K562 (cell line): ENCODE results near the gene NEDD4. TPM values are rescaled to one million over a fixed set of nuclear protein-coding genes. Genes with fewer than 3 reads are reported as not detected.

Experiments
- ATAC-seq: fragments of 200-7000 bp; cut with Tn5 transposase; 3 replicates; pipeline ENCODE4 v1.9.1; 2020; ENCODE audit warnings: moderate library complexity
- BruUV-seq: library from RNA; stranded (reverse); fragments of 400-500 nt; replicated peaks from 2 replicates; lab custom pipeline; 2021; lab: Mats Ljungman, UMichigan
- CTCF ChIA-PET: fragments of 300-600 bp; formaldehyde crosslinking; extraction: SDS; loops from one replicate; lab custom pipeline; 2021; ENCODE audit warnings: low intra/inter-chr PET ratio; lab: Yijun Ruan, JAX
- POLR2A ChIA-PET: fragments of 300-600, 350-650 bp; sonication (Branson Sonifier 250); formaldehyde crosslinking; extraction: SDS; loops from one replicate; lab custom pipeline; 2021; ENCODE audit warnings: antibody characterized with exemption, inconsistent platforms; lab: Yijun Ruan, JAX
- DNase-seq, 4 experiments: peaks; one replicate each; pipeline versions ENCODE4 v3.0.0 to v3.0.0-alpha.2; 2011 to 2018; ENCODE audit warnings: low spot score in 3 of 4, mixed read lengths in 3 of 4; ENCODE audit errors: extremely low read depth in 1 of 4
- FAIRE-seq: peaks from 2 replicates; lab custom pipeline; 2011; peaks lifted over from hg19 to GRCh38; lab: Jason Lieb, UNC
- H2AFZ ChIP-seq: 2 replicates; pipeline ENCODE4 v1.6.0; 2011; ENCODE audit warnings: low read depth, low read length, control low read depth, inconsistent platforms
- H3K27ac ChIP-seq: fragments of 200-600 bp; 3 replicates; pipeline ENCODE4 v1.8.0; 2011; ENCODE audit warnings: low read depth, mild to moderate bottlenecking, control low read depth, inconsistent platforms, low read length, moderate library complexity, mixed read lengths; ENCODE audit errors: extremely low read depth
- H3K27me3 ChIP-seq, 2 experiments: fragments of 300-600 bp in 1 of 2; 2 replicates in 1 of 2; 3 replicates in 1 of 2; pipeline versions ENCODE4 v1.6.0 to v1.8.0; 2011; ENCODE audit warnings: inconsistent platforms in 2 of 2, low read length in 2 of 2, mild to moderate bottlenecking in 1 of 2, mixed read lengths in 1 of 2, moderate library complexity in 1 of 2; ENCODE audit not compliant: control insufficient read depth in 2 of 2, insufficient read depth in 2 of 2
- H3K36me3 ChIP-seq: fragments of 300-600 bp; 3 replicates; pipeline ENCODE4 v1.8.0; 2011; ENCODE audit warnings: mild to moderate bottlenecking, low read length, inconsistent platforms; ENCODE audit not compliant: control insufficient read depth, insufficient read depth
- H3K4me1 ChIP-seq, 2 experiments: fragments of 200-600 bp in 1 of 2; replicated peaks in 1 of 2; 2 replicates in 1 of 2; 3 replicates in 1 of 2; pipeline versions ENCODE4 v1.5.1 to v1.8.0; 2011; ENCODE audit warnings: inconsistent platforms in 2 of 2, low read length in 2 of 2, mild to moderate bottlenecking in 1 of 2, mixed read lengths in 1 of 2, moderate library complexity in 1 of 2; ENCODE audit not compliant: control insufficient read depth in 2 of 2, insufficient read depth in 2 of 2
- H3K4me2 ChIP-seq: 2 replicates; pipeline ENCODE4 v1.6.1; 2011; ENCODE audit warnings: low read length, control low read depth, inconsistent platforms, mixed read lengths; ENCODE audit not compliant: insufficient read depth
- H3K4me3 ChIP-seq: fragments of 200-600 bp; sonication (generic), shearing (Covaris generic); 2 replicates; pipeline ENCODE4 v1.5.1; 2016; ENCODE audit warnings: control low read depth, inconsistent platforms
- H3K79me2 ChIP-seq: fragments of 200-600 bp; 3 replicates; pipeline ENCODE4 v1.8.0; 2011; ENCODE audit warnings: low read length, inconsistent platforms; ENCODE audit not compliant: control insufficient read depth, insufficient read depth
- H3K9ac ChIP-seq, 2 experiments: 2 replicates each; pipeline versions ENCODE4 v1.6.0 to v1.6.1; 2011; ENCODE audit warnings: low read depth in 2 of 2, low read length in 2 of 2, control low read depth in 1 of 2, inconsistent platforms in 1 of 2, mild to moderate bottlenecking in 1 of 2, mixed read lengths in 1 of 2; ENCODE audit not compliant: insufficient read depth in 1 of 2
- H3K9me1 ChIP-seq: one replicate; pipeline ENCODE4 v1.6.0; 2011; ENCODE audit warnings: inconsistent platforms, mild to moderate bottlenecking, low read length, moderate library complexity; ENCODE audit not compliant: control insufficient read depth, insufficient read depth
- H3K9me3 ChIP-seq: replicated peaks from 2 replicates; pipeline ENCODE4 v1.5.1; 2011; ENCODE audit warnings: low read depth, low read length, inconsistent platforms; ENCODE audit not compliant: control insufficient read depth, insufficient read depth
- H4K20me1 ChIP-seq: replicated peaks from 2 replicates; pipeline ENCODE4 v1.6.1; 2011; ENCODE audit warnings: low read length, inconsistent platforms, mixed read lengths; ENCODE audit not compliant: control insufficient read depth, insufficient read depth
- FUS ChIP-seq: fragments of 200-400 bp; formaldehyde crosslinking; optimal IDR thresholded peaks from 2 replicates; pipeline ENCODE3; 2017; ENCODE audit warnings: low read depth, low read length
- KAT8 ChIP-seq: fragments of 450-650 bp; IDR thresholded peaks from 2 replicates; pipeline ENCODE4 v1.6.1; 2016; ENCODE audit warnings: low read depth, mild to moderate bottlenecking
- NCOA1 ChIP-seq: fragments of 450-650 bp; IDR thresholded peaks from 2 replicates; pipeline ENCODE4 v1.6.1; 2016; ENCODE audit warnings: low read depth
- NONO ChIP-seq, 2 experiments: fragments of 200-400 bp in 1 of 2; fragments of 450-650 bp in 1 of 2; formaldehyde crosslinking in 1 of 2; IDR thresholded peaks; 2 replicates each; pipeline ENCODE4 v1.6.1; 2017; ENCODE audit warnings: low read depth in 2 of 2, mild to moderate bottlenecking in 2 of 2, moderate library complexity in 2 of 2, low read length in 1 of 2
- NR2C2 ChIP-seq, 2 experiments: fragments of 200-800 bp in 1 of 2; sonication (Bioruptor generic) in 1 of 2; sonication (generic) in 1 of 2; formaldehyde crosslinking in 1 of 2; IDR thresholded peaks; 2 replicates each; pipeline versions ENCODE4 v1.6.1 to v1.8.0; 2016 to 2022; ENCODE audit warnings: mild to moderate bottlenecking in 1 of 2, missing compliant biosample characterization in 1 of 2, missing genetic modification characterization in 1 of 2, missing genetic modification reagents in 1 of 2
- PHF21A ChIP-seq: fragments of 450-650 bp; IDR thresholded peaks from 2 replicates; pipeline ENCODE4 v1.6.1; 2017; ENCODE audit warnings: low read depth, borderline replicate concordance
- PTBP1 ChIP-seq: fragments of 200-400 bp; formaldehyde crosslinking; IDR thresholded peaks from 2 replicates; pipeline ENCODE4 v1.6.1; 2017; ENCODE audit warnings: low read depth, low read length
- RBM22 ChIP-seq: fragments of 200-400 bp; formaldehyde crosslinking; IDR thresholded peaks from 2 replicates; pipeline ENCODE4 v1.6.1; 2018; ENCODE audit warnings: low read length, low read depth; ENCODE audit not compliant: poor library complexity, severe bottlenecking
- RFX1 ChIP-seq: fragments of 450-650 bp; IDR thresholded peaks from 2 replicates; pipeline ENCODE4 v1.6.1; 2016; ENCODE audit warnings: mild to moderate bottlenecking, moderate library complexity
- SAP30 ChIP-seq: fragments of 200-600 bp; sonication (generic); IDR thresholded peaks from 2 replicates; pipeline ENCODE4 v1.6.1; 2012; ENCODE audit warnings: borderline replicate concordance, low read depth, mild to moderate bottlenecking, moderate library complexity, low read length, control low read depth, inconsistent platforms; ENCODE audit not compliant: insufficient read depth, poor library complexity, severe bottlenecking
- XRCC4 ChIP-seq: IDR thresholded peaks from one replicate; pipeline ENCODE4 v1.6.1; 2011; ENCODE audit not compliant: insufficient read depth, insufficient read length; ENCODE audit errors: extremely low read depth
- ZEB2 ChIP-seq: fragments of 450-650 bp; IDR thresholded peaks from 2 replicates; pipeline ENCODE4 v1.6.1; 2016
- ZNF124 ChIP-seq: sonication (generic); formaldehyde crosslinking; IDR thresholded peaks from 2 replicates; pipeline ENCODE4 v1.8.1; 2022; ENCODE audit warnings: missing genetic modification reagents
- ZNF584 ChIP-seq: fragments of 200-800 bp; sonication (Bioruptor generic); IDR thresholded peaks from 2 replicates; pipeline ENCODE4 v1.6.1; 2016; ENCODE audit warnings: low read depth, mild to moderate bottlenecking, missing genetic modification characterization, missing compliant biosample characterization
- WGBS: fragments of 100-300 bp; shearing (Covaris generic); methylation state at CpG from one replicate; pipeline ENCODE4 v1.1.6; 2016; ENCODE audit warnings: low coverage, mixed read lengths; ENCODE audit not compliant: insufficient coverage; ENCODE audit errors: missing lambda C conversion rate; 5-methylcytosine and 5-hydroxymethylcytosine counted together
- in situ Hi-C: fragments of 300-500 bp; cut with MboI; formaldehyde crosslinking; loops from 4 replicates; pipeline ENCODE4 v1.15.0; 2018; ENCODE audit warnings: inconsistent platforms, mixed read lengths
- intact Hi-C: fragments of 100-400 bp; cut with micrococcal nuclease; formaldehyde crosslinking; loops from 2 replicates; pipeline ENCODE4 v1.14.2; 2022
- polyA plus RNA-seq, 8 experiments: library from polyadenylated mRNA; depleted of rRNA in 4 of 8; stranded (reverse) in 5 of 8; unstranded in 3 of 8; fragments of >200 nt; fragmentation: Nextera tagmentation in 2 of 8; fragmentation: Illumina TruSeq in 1 of 8; extraction: Ambion mirVana in 2 of 8; extraction: Trizol in 1 of 8; gene quantifications; 2 replicates each; pipeline versions ENCODE4 v1.2.1 to v1.2.3, GENCODE V29; 2011 to 2014; ENCODE audit warnings: inconsistent platforms in 1 of 8, missing spikeins in 1 of 8
- total RNA-seq, 7 experiments: library from RNA; depleted of rRNA in 6 of 7; stranded (reverse); fragments of >200 nt in 6 of 7; fragmentation: Illumina TruSeq in 2 of 7; extraction: Trizol in 2 of 7; gene quantifications; 2 replicates each; pipeline versions ENCODE4 v1.2.1 to v1.2.3, GENCODE V29; 2011 to 2021; ENCODE audit warnings: low replicate concordance in 1 of 7
- TF ChIP-seq, protein P1 (sequence below): fragments of 450-650 bp; IDR thresholded peaks from 2 replicates; pipeline ENCODE4 v1.6.1; 2016
- TF ChIP-seq, protein P2 (sequence below): fragments of 450-650 bp; formaldehyde crosslinking; conservative IDR thresholded peaks from 2 replicates; pipeline ENCODE4 v1.4.0; 2022; ENCODE audit warnings: mild to moderate bottlenecking, missing genetic modification characterization
- TF ChIP-seq, protein P3 (sequence below): IDR thresholded peaks from 2 replicates; pipeline ENCODE4 v1.6.1; 2016; ENCODE audit warnings: missing genetic modification characterization, missing compliant biosample characterization
- TF ChIP-seq, protein P4 (sequence below): sonication (generic); formaldehyde crosslinking; IDR thresholded peaks from 2 replicates; pipeline ENCODE4 v1.8.0; 2022; ENCODE audit warnings: mild to moderate bottlenecking, missing genetic modification reagents

NEDD4 gene
- total and polyA plus RNA-seq, 9 of the 15 experiments (the other 6 are each of a cell fraction or from before 2014, with no cell fraction given): 7.2 to 23.7 (median 17.3) TPM

DNA sequence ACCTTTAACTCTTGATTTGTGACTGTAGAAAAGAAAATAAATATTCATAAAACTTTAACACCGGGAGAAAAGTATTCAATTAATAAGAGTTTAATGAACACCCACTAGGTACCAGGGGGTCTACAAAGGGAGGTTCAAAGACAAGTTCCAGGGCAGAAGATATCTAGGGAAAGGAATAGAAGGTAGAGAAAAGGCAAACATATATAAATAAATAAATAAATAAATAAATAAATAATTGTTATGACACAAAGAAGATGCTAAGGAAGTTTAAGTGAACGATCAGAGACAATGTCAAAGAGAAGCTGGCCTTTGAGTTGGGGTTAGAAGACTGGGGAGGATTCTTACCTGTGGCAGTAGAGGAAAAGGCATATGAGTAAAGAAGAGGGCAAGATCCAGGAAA lies 123.8 kb downstream of the NEDD4 start (continued):
- TF ChIP-seq, protein P1, sequence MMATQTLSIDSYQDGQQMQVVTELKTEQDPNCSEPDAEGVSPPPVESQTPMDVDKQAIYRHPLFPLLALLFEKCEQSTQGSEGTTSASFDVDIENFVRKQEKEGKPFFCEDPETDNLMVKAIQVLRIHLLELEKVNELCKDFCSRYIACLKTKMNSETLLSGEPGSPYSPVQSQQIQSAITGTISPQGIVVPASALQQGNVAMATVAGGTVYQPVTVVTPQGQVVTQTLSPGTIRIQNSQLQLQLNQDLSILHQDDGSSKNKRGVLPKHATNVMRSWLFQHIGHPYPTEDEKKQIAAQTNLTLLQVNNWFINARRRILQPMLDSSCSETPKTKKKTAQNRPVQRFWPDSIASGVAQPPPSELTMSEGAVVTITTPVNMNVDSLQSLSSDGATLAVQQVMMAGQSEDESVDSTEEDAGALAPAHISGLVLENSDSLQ: no peak
- TF ChIP-seq NCOA1 (no peak), PTBP1 (no peak), PHF21A (no peak), SAP30 (no peak), RBM22 (no peak)
- TF ChIP-seq, protein P2, sequence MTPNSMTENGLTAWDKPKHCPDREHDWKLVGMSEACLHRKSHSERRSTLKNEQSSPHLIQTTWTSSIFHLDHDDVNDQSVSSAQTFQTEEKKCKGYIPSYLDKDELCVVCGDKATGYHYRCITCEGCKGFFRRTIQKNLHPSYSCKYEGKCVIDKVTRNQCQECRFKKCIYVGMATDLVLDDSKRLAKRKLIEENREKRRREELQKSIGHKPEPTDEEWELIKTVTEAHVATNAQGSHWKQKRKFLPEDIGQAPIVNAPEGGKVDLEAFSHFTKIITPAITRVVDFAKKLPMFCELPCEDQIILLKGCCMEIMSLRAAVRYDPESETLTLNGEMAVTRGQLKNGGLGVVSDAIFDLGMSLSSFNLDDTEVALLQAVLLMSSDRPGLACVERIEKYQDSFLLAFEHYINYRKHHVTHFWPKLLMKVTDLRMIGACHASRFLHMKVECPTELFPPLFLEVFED: no peak

DNA sequence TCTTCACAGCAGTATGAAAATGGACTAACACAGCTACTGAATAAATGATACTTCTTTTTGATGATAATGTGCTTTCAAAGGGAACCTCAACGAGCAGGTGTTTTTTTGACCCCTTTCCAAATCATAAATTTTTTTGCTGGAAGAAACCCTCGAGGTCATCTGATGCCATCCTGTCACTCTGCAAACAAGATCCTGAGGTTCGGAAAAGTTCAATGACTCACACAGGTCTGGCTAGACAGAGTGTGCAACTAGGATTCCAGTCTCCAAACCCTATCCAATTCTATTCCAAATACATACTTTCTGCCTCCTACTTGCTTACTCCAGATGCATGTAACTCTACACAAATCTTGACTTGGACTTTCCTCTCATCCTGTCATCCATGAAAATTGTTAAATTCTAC lies 124.7 kb downstream of the NEDD4 start:
- H3K4me2 ChIP-seq: no peak overlapping the region
- in situ Hi-C loops: no loop called here
- DNase-seq: no peak
- H3K4me1 ChIP-seq: no peaks in the 10 kb centered on the region
- no peak overlapping the region for H2AFZ ChIP-seq
- H3K79me2 ChIP-seq: no peaks in the 10 kb centered on the region
- intact Hi-C loops: no loop called here
- no peaks in the 10 kb centered on the region for H3K9me1 ChIP-seq
- no peaks in the 10 kb centered on the region for H3K27me3 ChIP-seq
- ChIA-PET POLR2A (no interaction called here), CTCF (no interaction called here)
- H3K9me3 ChIP-seq: no peaks in the 10 kb centered on the region
- no peaks in the 10 kb centered on the region; the same call in 2 of the 3 replicates for H3K36me3 ChIP-seq
- BruUV-seq: no TSS peak
- H4K20me1 ChIP-seq: no peaks in the 10 kb centered on the region
- no peak for ATAC-seq
- no peak overlapping the region for H3K4me3 ChIP-seq
- no peak overlapping the region for H3K27ac ChIP-seq
- 49% methylated on average over 3 of the region's 3 CpGs for WGBS
- FAIRE-seq: no peak
- no peak overlapping the region for H3K9ac ChIP-seq
- TF ChIP-seq XRCC4 (no peak), NR2C2 (CRISPR knock-in tag; IDR thresholded peaks at IDR 0.05) (no peak), NR2C2 (tag; IDR thresholded peaks at IDR 0.05) (no peak), ZNF584 (CRISPR knock-in tag) (no peak), ZEB2 (no peak), ZNF124 (CRISPR knock-in tag) (no peak), NONO (IDR thresholded peaks at IDR 0.05; ENCODE audit: low read depth in 2 of 2, low read length in 1 of 2) (no peak), KAT8 (no peak), FUS (no peak), RFX1 (no peak)
- TF ChIP-seq, protein P3, sequence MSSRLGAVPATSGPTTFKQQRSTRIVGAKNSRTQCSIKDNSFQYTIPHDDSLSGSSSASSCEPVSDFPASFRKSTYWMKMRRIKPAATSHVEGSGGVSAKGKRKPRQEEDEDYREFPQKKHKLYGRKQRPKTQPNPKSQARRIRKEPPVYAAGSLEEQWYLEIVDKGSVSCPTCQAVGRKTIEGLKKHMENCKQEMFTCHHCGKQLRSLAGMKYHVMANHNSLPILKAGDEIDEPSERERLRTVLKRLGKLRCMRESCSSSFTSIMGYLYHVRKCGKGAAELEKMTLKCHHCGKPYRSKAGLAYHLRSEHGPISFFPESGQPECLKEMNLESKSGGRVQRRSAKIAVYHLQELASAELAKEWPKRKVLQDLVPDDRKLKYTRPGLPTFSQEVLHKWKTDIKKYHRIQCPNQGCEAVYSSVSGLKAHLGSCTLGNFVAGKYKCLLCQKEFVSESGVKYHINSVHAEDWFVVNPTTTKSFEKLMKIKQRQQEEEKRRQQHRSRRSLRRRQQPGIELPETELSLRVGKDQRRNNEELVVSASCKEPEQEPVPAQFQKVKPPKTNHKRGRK (tag): no peak
- TF ChIP-seq, protein P4, sequence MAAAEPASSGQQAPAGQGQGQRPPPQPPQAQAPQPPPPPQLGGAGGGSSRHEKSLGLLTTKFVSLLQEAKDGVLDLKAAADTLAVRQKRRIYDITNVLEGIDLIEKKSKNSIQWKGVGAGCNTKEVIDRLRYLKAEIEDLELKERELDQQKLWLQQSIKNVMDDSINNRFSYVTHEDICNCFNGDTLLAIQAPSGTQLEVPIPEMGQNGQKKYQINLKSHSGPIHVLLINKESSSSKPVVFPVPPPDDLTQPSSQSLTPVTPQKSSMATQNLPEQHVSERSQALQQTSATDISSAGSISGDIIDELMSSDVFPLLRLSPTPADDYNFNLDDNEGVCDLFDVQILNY (CRISPR knock-in tag): no peak
